Chondrocyte (in vitro differentiated cells): ENCODE measurements around the gene CYP27A1. TPM values are rescaled to one million over a fixed set of nuclear protein-coding genes. Genes with fewer than 3 reads are reported as not detected.

Experiments
- DNase-seq: peaks from one replicate; pipeline ENCODE4 v3.0.0; 2021; ENCODE audit warnings: mixed read lengths, low spot score
- H3K27ac Mint-ChIP-seq: one replicate; pipeline ENCODE4 v1.8.0; 2021; ENCODE audit warnings: mild to moderate bottlenecking, moderate library complexity, mixed read lengths; ENCODE audit not compliant: unreplicated experiment
- H3K27me3 Mint-ChIP-seq: 2 replicates; pipeline ENCODE4 v1.8.0; 2021; ENCODE audit warnings: low read depth, mixed read lengths
- H3K36me3 Mint-ChIP-seq: 2 replicates; pipeline ENCODE4 v1.8.0; 2021; ENCODE audit warnings: low read depth, mixed read lengths
- H3K4me1 Mint-ChIP-seq: 2 replicates; pipeline ENCODE4 v1.8.0; 2021; ENCODE audit warnings: low read depth, mild to moderate bottlenecking, mixed read lengths
- H3K4me3 Mint-ChIP-seq: one replicate; pipeline ENCODE4 v1.8.0; 2021; ENCODE audit warnings: mild to moderate bottlenecking, moderate library complexity, mixed read lengths; ENCODE audit not compliant: unreplicated experiment
- H3K9me3 Mint-ChIP-seq: 2 replicates; pipeline ENCODE4 v1.8.0; 2021; ENCODE audit warnings: low read depth, mixed read lengths
- total RNA-seq: library from RNA; stranded (reverse); gene quantifications from 3 replicates; pipeline ENCODE4 v1.2.1, GENCODE V29; 2021
- TF ChIP-seq, protein P1 (sequence below): fragments of 200-600 bp; sonication (generic); IDR thresholded peaks from 2 replicates; pipeline ENCODE4 v1.5.0; 2021; ENCODE audit warnings: antibody characterized with exemption, mild to moderate bottlenecking, moderate library complexity

CYP27A1 gene
- total RNA-seq, 1 donor from 2014 or later, result 5.2 TPM

DNA sequence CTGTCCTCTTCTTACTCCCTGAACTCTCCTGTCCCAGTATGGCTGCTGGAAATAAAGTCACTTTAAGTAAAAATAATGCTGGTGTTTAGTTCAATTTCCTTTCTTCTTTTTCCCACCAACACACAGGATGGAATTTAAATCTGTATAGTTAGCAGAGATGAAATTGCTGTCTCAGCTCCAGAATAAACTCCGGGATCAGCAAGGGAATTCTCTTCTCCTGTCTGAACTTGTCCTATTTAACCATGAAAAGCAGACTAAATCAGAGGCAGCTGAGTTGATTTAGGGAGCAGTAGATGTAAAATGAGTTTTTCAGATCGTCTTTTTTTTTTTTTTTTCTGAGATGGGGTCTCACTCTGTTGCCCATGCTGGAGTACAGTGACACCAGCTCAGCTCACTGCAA, 45.4 kb upstream of the CYP27A1 start:
- H3K36me3 Mint-ChIP-seq, result peaks cover 17% of the 10 kb centered on the region
- H3K27me3 Mint-ChIP-seq, result no peaks in the 10 kb centered on the region
- no peak for DNase-seq
- TF ChIP-seq, protein P1, sequence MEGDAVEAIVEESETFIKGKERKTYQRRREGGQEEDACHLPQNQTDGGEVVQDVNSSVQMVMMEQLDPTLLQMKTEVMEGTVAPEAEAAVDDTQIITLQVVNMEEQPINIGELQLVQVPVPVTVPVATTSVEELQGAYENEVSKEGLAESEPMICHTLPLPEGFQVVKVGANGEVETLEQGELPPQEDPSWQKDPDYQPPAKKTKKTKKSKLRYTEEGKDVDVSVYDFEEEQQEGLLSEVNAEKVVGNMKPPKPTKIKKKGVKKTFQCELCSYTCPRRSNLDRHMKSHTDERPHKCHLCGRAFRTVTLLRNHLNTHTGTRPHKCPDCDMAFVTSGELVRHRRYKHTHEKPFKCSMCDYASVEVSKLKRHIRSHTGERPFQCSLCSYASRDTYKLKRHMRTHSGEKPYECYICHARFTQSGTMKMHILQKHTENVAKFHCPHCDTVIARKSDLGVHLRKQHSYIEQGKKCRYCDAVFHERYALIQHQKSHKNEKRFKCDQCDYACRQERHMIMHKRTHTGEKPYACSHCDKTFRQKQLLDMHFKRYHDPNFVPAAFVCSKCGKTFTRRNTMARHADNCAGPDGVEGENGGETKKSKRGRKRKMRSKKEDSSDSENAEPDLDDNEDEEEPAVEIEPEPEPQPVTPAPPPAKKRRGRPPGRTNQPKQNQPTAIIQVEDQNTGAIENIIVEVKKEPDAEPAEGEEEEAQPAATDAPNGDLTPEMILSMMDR, result no peak
- no peak overlapping the region for H3K4me3 Mint-ChIP-seq
- H3K9me3 Mint-ChIP-seq, result no peaks in the 10 kb centered on the region
- H3K27ac Mint-ChIP-seq, result peak overlapping the region; percentile 36
- H3K4me1 Mint-ChIP-seq, result peaks cover 34% of the 10 kb centered on the region

DNA sequence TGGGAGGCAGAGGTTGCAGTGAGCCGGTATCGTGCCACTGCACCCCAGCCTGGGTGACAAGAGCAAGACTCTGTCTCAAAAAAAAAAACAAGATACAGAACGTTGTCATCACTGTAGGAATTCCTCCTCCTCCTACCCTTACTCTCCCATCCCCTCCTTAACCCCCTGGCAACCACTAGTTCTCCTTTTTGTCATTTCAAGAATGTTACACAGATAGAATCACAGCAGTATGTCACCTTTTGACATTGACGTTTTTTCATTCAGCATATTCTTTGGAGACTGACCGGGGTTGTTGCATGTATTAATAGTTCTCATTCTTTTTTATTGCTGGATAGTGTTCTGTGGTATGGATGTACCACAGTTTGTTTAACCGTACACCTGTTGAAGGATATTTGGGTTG, 38.9 kb upstream of the CYP27A1 start:
- H3K27ac Mint-ChIP-seq, result no peak overlapping the region
- no peak for DNase-seq
- H3K27me3 Mint-ChIP-seq, result no peaks in the 10 kb centered on the region
- H3K4me1 Mint-ChIP-seq, result peaks cover 14% of the 10 kb centered on the region
- TF ChIP-seq, protein P1, result no peak
- H3K36me3 Mint-ChIP-seq, result peaks cover 43% of the 10 kb centered on the region
- no peak overlapping the region for H3K4me3 Mint-ChIP-seq
- H3K9me3 Mint-ChIP-seq, result no peaks in the 10 kb centered on the region

DNA sequence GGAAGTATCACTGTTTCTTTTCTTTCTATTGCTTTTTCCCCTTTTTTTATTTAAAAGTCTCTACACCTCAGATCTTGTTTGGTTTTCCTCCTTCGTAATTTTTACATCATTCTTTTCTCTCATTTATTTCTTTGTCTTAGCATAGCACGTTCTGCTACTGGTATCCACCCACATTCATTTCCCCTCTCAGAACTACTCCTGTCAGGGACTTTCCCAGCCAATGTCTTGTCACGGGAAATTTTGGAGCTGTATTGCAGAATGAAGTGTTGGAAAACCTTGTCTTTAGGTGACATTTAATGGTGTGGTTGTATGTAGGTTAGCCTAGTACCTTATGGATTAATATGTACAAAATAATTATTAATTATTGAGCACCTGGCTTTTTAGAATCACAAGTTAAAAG, 37.3 kb upstream of the CYP27A1 start:
- Mint-ChIP-seq H3K27ac (no peak overlapping the region), H3K9me3 (no peaks in the 10 kb centered on the region), H3K27me3 (no peaks in the 10 kb centered on the region), H3K4me1 (peaks cover 14% of the 10 kb centered on the region), H3K36me3 (peaks cover 46% of the 10 kb centered on the region), H3K4me3 (no peak overlapping the region)
- no peak for DNase-seq
- TF ChIP-seq, protein P1, result no peak

DNA sequence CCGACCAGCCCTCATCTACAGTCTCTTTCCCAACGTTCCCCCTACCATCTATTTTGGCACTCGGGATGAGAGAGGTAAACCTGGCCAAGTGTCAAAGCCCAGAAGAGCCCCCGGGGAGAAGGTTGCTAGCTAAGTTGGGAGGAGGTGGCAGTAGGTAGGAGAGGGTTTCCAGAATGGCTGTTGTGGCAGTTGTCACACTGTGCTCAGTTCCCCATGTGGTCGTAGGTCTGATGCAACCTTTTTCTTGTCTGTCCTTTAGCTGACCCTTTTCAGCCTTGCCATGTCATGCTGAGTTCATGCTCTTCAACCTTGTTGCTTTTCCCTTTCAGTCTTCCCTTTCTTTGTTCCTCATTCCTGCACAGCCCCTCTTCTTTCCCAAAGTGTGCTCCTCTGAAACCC, 36.8 kb upstream of the CYP27A1 start:
- Mint-ChIP-seq H3K4me3 (no peak overlapping the region), H3K27ac (peak overlapping the region; percentile 45)

DNA sequence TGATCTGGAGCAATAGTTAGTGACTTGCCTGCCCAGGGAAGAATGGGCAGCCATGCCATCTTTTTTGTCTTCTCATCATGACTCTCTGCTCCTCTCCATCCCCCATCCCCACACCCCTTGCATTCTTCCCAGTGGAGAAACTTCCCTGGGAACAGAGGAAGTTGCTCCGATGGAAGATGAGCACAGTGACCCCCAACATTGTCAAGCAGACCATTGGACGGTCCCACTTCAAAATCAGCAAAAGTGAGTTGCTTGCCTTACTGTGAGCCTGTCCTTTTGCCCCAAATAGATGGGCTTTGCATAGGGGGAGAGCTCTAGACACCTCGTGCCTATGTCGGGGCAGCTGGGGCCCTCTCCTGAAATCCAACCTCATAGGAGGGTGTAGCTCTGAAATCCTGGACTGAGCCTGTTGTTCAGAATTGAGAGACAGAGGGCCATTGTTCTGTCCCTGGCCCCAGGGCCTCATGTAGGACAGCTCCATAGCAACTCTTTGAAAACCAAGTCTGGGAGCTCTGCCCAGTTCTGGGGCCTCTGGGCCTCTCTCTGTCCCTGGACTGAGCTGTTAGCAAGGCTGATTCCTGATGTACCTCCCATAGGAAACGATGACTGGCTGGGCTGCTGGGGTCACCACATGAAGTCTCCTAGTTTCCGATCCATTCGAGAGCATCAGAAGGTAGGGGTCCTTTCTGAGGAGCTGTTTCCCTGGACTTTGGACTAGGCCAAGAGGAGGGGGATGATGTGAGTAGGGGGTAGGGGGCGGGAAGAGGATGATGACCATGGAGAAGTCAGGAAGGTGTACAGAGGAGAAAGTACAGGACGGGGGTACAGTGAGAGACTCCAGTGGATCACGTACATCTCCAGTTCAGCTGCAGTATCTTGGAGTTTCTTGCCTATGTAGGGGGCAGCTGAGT, 36.1 kb upstream of the CYP27A1 start:
- Mint-ChIP-seq H3K36me3 (peaks cover 48% of the 10 kb centered on the region), H3K27ac (peak overlapping the region; percentile 45), H3K4me3 (no peak overlapping the region), H3K27me3 (no peaks in the 10 kb centered on the region), H3K4me1 (peaks cover 14% of the 10 kb centered on the region), H3K9me3 (no peaks in the 10 kb centered on the region)
- TF ChIP-seq, protein P1, result no peak
- DNase-seq, result no peak

More for the DNA sequence above, 36.8 kb upstream of the CYP27A1 start:
- H3K4me1 Mint-ChIP-seq, result peaks cover 14% of the 10 kb centered on the region
- peaks cover 47% of the 10 kb centered on the region for H3K36me3 Mint-ChIP-seq
- H3K9me3 Mint-ChIP-seq, result no peaks in the 10 kb centered on the region
- TF ChIP-seq, protein P1, result no peak
- no peaks in the 10 kb centered on the region for H3K27me3 Mint-ChIP-seq
- no peak for DNase-seq
